Measurements from ENCODE around the gene MINDY1. TPM values are rescaled to one million over a fixed set of nuclear protein-coding genes. Genes with fewer than 3 reads are reported as not detected.

The MINDY1 gene
- total RNA-seq, 1 donor from 2014 or later = 14.6 TPM

- no peak for DNase-seq (ENCODE audit: low read depth)
- no peak for TF ChIP-seq CTCF (conservative IDR thresholded peaks at IDR 0.05; ENCODE audit: low read depth, low read length)
- H3K4me3 ChIP-seq (ENCODE audit: low read depth, low read length) = no peak overlapping the region
Observed at GRCh38 chr1:151012684-151013471, 6.2 kb upstream of the MINDY1 start.

- DNase-seq (ENCODE audit: low read depth) = no peak
- TF ChIP-seq CTCF (conservative IDR thresholded peaks at IDR 0.05; ENCODE audit: low read depth, low read length) = no peak
- no peak overlapping the region for H3K4me3 ChIP-seq (ENCODE audit: low read depth, low read length)
Observed at GRCh38 chr1:151011154-151011850, 4.6 kb upstream of the MINDY1 start.

GRCh38 chr1:151010346-151010726 lies 3.6 kb upstream of the MINDY1 start:
- no peak for TF ChIP-seq CTCF (conservative IDR thresholded peaks at IDR 0.05; ENCODE audit: low read depth, low read length)
- no peak overlapping the region for H3K4me3 ChIP-seq (ENCODE audit: low read depth, low read length)
- DNase-seq (ENCODE audit: low read depth) = no peak

- no peak for DNase-seq (ENCODE audit: low read depth)
- no peak for TF ChIP-seq CTCF (conservative IDR thresholded peaks at IDR 0.05; ENCODE audit: low read depth, low read length)
- H3K4me3 ChIP-seq (ENCODE audit: low read depth, low read length) = peak overlapping the region; percentile 88
Observed at GRCh38 chr1:151009674-151010345, 3.1 kb upstream of the MINDY1 start.

GRCh38 chr1:151009206-151009587 lies 2.5 kb upstream of the MINDY1 start:
- H3K4me3 ChIP-seq (ENCODE audit: low read depth, low read length) = peak overlapping the region; percentile 88
- no peak for TF ChIP-seq CTCF (conservative IDR thresholded peaks at IDR 0.05; ENCODE audit: low read depth, low read length)
- DNase-seq (ENCODE audit: low read depth) = no peak

GRCh38 chr1:151008244-151009205 lies 1.8 kb upstream of the MINDY1 start, which contains the start of gene PRUNE1:
Gene PRUNE1 (plus strand): TSS chr1:151008449. CDS start chr1:151008633, 184 bp downstream.
- peak within 1 kb of the TSS; percentile 88 for H3K4me3 ChIP-seq (ENCODE audit: low read depth, low read length)
- TF ChIP-seq CTCF (conservative IDR thresholded peaks at IDR 0.05; ENCODE audit: low read depth, low read length) = no peak
- peak; percentile 74 for DNase-seq (ENCODE audit: low read depth)
